Endothelial cell (in vitro differentiated cells): ENCODE measurements around the gene DIPK1C. TPM values are rescaled to one million over a fixed set of nuclear protein-coding genes. Genes with fewer than 3 reads are reported as not detected.

ENCODE experiments used
- DNase-seq: peaks from one replicate; pipeline ENCODE4 v3.0.0; 2021; ENCODE audit warnings: low spot score
- H3K27ac Mint-ChIP-seq: one replicate; pipeline ENCODE4 v1.8.0; 2021; ENCODE audit warnings: mixed read lengths, inconsistent platforms; ENCODE audit not compliant: unreplicated experiment
- H3K27me3 Mint-ChIP-seq: one replicate; pipeline ENCODE4 v1.8.0; 2021; ENCODE audit warnings: mild to moderate bottlenecking, moderate library complexity, mixed read lengths, inconsistent platforms; ENCODE audit not compliant: unreplicated experiment
- H3K36me3 Mint-ChIP-seq: one replicate; pipeline ENCODE4 v1.8.0; 2021; ENCODE audit warnings: mild to moderate bottlenecking, low read depth, mixed read lengths, inconsistent platforms; ENCODE audit not compliant: unreplicated experiment
- H3K4me1 Mint-ChIP-seq: one replicate; pipeline ENCODE4 v1.8.0; 2021; ENCODE audit warnings: mild to moderate bottlenecking, mixed read lengths, inconsistent platforms; ENCODE audit not compliant: unreplicated experiment
- H3K4me3 Mint-ChIP-seq: one replicate; pipeline ENCODE4 v1.8.0; 2021; ENCODE audit warnings: mild to moderate bottlenecking, mixed read lengths, inconsistent platforms; ENCODE audit not compliant: unreplicated experiment
- H3K9me3 Mint-ChIP-seq: one replicate; pipeline ENCODE4 v1.8.0; 2021; ENCODE audit warnings: mixed read lengths, inconsistent platforms; ENCODE audit not compliant: unreplicated experiment
- total RNA-seq: library from RNA; stranded (reverse); fragmentation: NEBNext Ultra II Directional; extraction: Animal tissue kit (Norgen Biotek cat#: 25700); gene quantifications from one replicate; pipeline ENCODE4 v1.2.1, GENCODE V29; 2021; ENCODE audit not compliant: unreplicated experiment
- TF ChIP-seq, protein P1 (sequence below): fragments of 200-600 bp; sonication (generic); IDR thresholded peaks from one replicate; pipeline ENCODE4 v1.5.0; 2021; ENCODE audit warnings: antibody characterized with exemption; ENCODE audit not compliant: unreplicated experiment

The DIPK1C gene
- total RNA-seq, 1 donor from 2014 or later = 0.21 TPM

DNA sequence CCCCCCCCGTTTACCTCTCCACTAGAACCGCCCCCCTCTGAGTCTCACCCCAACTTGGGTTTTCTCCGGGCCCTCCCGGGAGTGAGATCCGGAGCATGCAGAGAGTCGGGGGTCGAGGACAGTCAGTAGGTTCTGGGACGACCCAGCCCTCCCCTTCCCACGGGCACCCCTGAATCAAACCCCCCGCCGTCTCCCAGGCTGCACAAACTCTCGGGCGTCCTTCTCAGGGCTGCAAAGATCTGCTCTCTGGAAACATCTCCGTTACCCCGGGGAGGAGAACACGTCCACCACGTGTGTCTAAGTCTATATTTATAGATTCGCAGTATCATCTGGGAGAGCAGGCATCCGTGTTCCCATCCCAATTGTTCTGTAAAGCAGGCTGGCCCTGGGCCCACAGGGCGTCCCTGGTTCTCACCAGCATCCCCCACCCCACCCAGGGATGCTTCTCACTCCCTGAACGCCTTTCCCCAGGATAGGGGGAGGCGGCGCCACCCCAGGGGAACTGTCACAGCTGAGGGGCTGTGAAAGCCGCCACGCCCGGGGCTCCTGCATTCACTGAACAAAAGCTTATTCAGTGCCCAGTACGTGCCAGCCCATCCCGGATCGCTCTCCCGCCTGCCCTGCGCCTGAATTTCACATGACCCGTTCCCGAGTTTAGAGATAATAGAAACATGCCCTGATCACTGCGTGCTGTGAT is 765 bp upstream of the DIPK1C start:
- Mint-ChIP-seq H3K27ac (no peak overlapping the region), H3K27me3 (peaks cover 9% of the 10 kb centered on the region), H3K4me1 (peaks cover 3% of the 10 kb centered on the region), H3K36me3 (no peaks in the 10 kb centered on the region), H3K9me3 (no peaks in the 10 kb centered on the region), H3K4me3 (peak overlapping the region; percentile 77)
- TF ChIP-seq, protein P1, sequence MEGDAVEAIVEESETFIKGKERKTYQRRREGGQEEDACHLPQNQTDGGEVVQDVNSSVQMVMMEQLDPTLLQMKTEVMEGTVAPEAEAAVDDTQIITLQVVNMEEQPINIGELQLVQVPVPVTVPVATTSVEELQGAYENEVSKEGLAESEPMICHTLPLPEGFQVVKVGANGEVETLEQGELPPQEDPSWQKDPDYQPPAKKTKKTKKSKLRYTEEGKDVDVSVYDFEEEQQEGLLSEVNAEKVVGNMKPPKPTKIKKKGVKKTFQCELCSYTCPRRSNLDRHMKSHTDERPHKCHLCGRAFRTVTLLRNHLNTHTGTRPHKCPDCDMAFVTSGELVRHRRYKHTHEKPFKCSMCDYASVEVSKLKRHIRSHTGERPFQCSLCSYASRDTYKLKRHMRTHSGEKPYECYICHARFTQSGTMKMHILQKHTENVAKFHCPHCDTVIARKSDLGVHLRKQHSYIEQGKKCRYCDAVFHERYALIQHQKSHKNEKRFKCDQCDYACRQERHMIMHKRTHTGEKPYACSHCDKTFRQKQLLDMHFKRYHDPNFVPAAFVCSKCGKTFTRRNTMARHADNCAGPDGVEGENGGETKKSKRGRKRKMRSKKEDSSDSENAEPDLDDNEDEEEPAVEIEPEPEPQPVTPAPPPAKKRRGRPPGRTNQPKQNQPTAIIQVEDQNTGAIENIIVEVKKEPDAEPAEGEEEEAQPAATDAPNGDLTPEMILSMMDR = no peak
- DNase-seq = no peak

DNA sequence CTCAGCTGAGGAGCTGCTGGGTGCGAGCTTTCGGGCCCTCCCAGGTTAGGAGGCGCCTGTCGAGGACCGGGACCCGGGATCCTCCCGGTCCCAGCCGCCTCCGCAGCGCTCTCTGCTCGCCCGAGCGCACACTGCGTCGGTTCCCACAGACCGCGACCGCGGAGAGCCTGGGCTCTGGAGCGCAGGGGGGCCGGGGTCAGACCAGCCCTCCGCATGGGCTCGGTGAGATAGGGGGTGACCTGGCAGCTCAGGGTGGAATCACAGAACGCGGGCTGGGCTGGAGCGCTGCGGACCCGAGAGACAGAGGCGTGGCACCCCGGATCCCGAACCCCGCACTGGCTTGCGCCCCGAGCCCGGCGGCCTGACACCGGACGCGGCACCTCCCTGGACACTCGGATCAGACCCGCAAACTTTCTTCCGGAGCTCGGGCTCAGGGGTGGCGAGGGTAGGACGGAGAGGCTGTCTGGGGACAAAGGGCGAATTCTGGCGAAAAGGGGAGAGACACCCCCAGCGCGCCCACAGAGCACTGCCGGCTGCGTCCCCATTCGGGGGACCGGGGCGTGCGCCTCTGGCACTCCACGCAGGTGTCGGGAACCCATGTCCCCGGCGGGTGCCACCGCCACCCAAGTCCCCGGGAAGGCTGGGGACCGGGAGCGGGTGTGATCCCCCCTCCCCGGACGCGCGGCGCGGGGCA is 612 bp downstream of the DIPK1C start:
- no peaks in the 10 kb centered on the region for H3K36me3 Mint-ChIP-seq

DNA sequence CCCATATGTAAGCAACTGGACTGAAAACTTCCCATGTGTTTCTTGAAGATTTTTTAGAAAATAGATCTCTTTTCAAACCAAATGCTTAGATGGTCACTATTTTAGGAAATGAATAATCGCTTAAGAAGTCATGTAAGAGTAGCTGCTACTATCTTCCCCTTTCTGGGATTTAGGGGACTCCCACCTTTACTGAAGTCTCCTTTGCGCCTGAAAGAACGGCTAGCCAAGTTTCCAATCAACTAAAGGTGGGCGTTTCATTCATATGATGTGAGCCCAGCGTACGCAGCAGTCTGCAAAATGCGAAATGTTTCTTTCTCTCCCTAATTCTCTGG is 1.1 kb downstream of the DIPK1C start:
- Mint-ChIP-seq H3K9me3 (no peaks in the 10 kb centered on the region), H3K27me3 (peaks cover 9% of the 10 kb centered on the region), H3K36me3 (no peaks in the 10 kb centered on the region)

More for the DNA sequence above, 612 bp downstream of the DIPK1C start:
- Mint-ChIP-seq H3K4me1 (peaks cover 3% of the 10 kb centered on the region), H3K4me3 (no peak overlapping the region), H3K27ac (no peak overlapping the region), H3K9me3 (no peaks in the 10 kb centered on the region), H3K27me3 (peaks cover 9% of the 10 kb centered on the region)
- TF ChIP-seq, protein P1 = no peak
- peak; percentile 30 for DNase-seq

DNA sequence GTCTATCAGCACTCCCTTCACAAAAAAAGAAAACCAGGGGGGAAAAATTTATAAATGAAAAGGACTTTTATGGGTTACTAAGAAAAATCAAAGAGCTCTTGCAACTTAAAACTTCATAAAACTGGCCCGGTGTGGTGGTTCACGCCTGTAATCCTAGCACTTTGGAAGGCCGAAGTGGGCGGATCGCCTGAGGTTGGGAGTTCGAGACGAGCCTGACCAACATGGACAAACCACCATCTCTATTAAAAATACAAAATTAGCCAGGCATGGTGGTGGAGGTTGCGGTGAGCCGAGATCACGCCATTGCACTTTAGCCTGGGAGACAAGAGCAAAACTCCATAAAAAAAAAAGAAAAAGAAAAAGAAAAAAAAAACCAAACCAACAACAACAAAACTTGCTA is 1.7 kb downstream of the DIPK1C start:
- no peak overlapping the region for H3K27ac Mint-ChIP-seq
- H3K27me3 Mint-ChIP-seq = peaks cover 9% of the 10 kb centered on the region
- no peaks in the 10 kb centered on the region for H3K36me3 Mint-ChIP-seq

More for the DNA sequence above, 1.1 kb downstream of the DIPK1C start:
- Mint-ChIP-seq H3K4me1 (peaks cover 3% of the 10 kb centered on the region), H3K4me3 (no peak overlapping the region), H3K27ac (no peak overlapping the region)
- no peak for DNase-seq
- TF ChIP-seq, protein P1 = no peak

More for the DNA sequence above, 1.7 kb downstream of the DIPK1C start:
- no peak overlapping the region for H3K4me3 Mint-ChIP-seq
- no peaks in the 10 kb centered on the region for H3K9me3 Mint-ChIP-seq
- peaks cover 3% of the 10 kb centered on the region for H3K4me1 Mint-ChIP-seq
- TF ChIP-seq, protein P1 = no peak
- no peak for DNase-seq
